ENCODE data around the gene RETREG1.

The RETREG1 gene

DNA sequence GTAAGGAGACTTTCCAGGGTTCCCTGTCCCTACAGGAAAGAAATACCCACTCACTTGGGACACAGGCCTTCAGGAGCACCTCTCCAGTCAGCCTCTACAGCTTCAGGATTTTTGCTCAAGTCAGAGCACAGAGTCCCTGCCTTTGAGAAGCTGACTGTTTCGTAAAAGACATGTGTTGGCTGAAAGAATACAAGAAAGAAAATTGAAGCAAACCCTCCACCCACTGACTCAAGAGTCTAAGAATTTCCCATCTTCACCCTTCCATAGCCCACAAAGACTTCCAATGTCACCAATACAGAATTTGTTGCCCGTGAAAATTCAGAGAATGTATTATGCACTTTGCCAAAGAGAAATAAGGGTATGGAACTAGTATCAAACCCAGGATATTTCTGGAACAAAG is 98.2 kb downstream of the RETREG1 start:
- Histone ChIP-seq H2BK120ac (ENCODE audit: low read depth, low read length) (no peak overlapping the region), H2AK5ac (ENCODE audit: low read length) (no peak overlapping the region), H3K9ac (ENCODE audit: low read length) (no peak overlapping the region), H3K56ac (ENCODE audit: low read length) (no peak overlapping the region), H3K4ac (ENCODE audit: low read depth, low read length) (no peak overlapping the region), H2BK15ac (replicated peaks; ENCODE audit: low read depth) (no peak overlapping the region), H3K36me3 (ENCODE audit: control insufficient read depth, insufficient read depth, low read length) (no peaks in the 10 kb centered on the region), H2BK5ac (ENCODE audit: low read length) (no peak overlapping the region), H3K4me3 (ENCODE audit: low read length) (no peak overlapping the region), H3K18ac (ENCODE audit: low read length) (no peak overlapping the region), H3K4me2 (ENCODE audit: low read length) (no peak overlapping the region), H4K5ac (ENCODE audit: low read length) (no peak overlapping the region), H3K4me1 (ENCODE audit: control insufficient read depth, low read depth, low read length) (no peaks in the 10 kb centered on the region), H3K27me3 (ENCODE audit: insufficient read depth, low read length, poor library complexity) (no peaks in the 10 kb centered on the region), H4K8ac (ENCODE audit: low read depth, low read length) (no peak overlapping the region), H3K79me2 (ENCODE audit: control insufficient read depth, insufficient read depth, low read length) (no peaks in the 10 kb centered on the region), H3K27ac (ENCODE audit: low read depth, low read length) (no peak overlapping the region), H3K23ac (ENCODE audit: low read length) (no peak overlapping the region), H3K79me1 (ENCODE audit: low read length) (no peaks in the 10 kb centered on the region)
- whole genome bisulfite sequencing (ENCODE audit: extremely low coverage, insufficient coverage, low lambda C conversion rate) = no CpG with 5 or more reads among the region's 2 CpGs
- DNase-seq = no peak

GRCh38 chr5:16515532-16515931 is 101.3 kb downstream of the RETREG1 start:
- Histone ChIP-seq H4K5ac (ENCODE audit: low read length) (no peak overlapping the region), H3K4me2 (ENCODE audit: low read length) (no peak overlapping the region), H3K56ac (ENCODE audit: low read length) (no peak overlapping the region), H3K9ac (ENCODE audit: low read length) (no peak overlapping the region), H2BK120ac (ENCODE audit: low read depth, low read length) (no peak overlapping the region), H3K4ac (ENCODE audit: low read depth, low read length) (no peak overlapping the region), H3K36me3 (ENCODE audit: control insufficient read depth, insufficient read depth, low read length) (no peaks in the 10 kb centered on the region), H3K4me1 (ENCODE audit: control insufficient read depth, low read depth, low read length) (no peaks in the 10 kb centered on the region), H2AK5ac (ENCODE audit: low read length) (no peak overlapping the region), H3K79me2 (ENCODE audit: control insufficient read depth, insufficient read depth, low read length) (no peaks in the 10 kb centered on the region), H3K23ac (ENCODE audit: low read length) (no peak overlapping the region), H3K27ac (ENCODE audit: low read depth, low read length) (no peak overlapping the region), H3K27me3 (ENCODE audit: insufficient read depth, low read length, poor library complexity) (no peaks in the 10 kb centered on the region), H4K8ac (ENCODE audit: low read depth, low read length) (no peak overlapping the region), H3K79me1 (ENCODE audit: low read length) (no peaks in the 10 kb centered on the region), H2BK15ac (replicated peaks; ENCODE audit: low read depth) (no peak overlapping the region), H3K18ac (ENCODE audit: low read length) (no peak overlapping the region), H2BK5ac (ENCODE audit: low read length) (no peak overlapping the region), H3K4me3 (ENCODE audit: low read length) (no peak overlapping the region)
- no CpG with 5 or more reads among the region's 4 CpGs for WGBS (ENCODE audit: extremely low coverage, insufficient coverage, low lambda C conversion rate)
- DNase-seq = no peak

DNA sequence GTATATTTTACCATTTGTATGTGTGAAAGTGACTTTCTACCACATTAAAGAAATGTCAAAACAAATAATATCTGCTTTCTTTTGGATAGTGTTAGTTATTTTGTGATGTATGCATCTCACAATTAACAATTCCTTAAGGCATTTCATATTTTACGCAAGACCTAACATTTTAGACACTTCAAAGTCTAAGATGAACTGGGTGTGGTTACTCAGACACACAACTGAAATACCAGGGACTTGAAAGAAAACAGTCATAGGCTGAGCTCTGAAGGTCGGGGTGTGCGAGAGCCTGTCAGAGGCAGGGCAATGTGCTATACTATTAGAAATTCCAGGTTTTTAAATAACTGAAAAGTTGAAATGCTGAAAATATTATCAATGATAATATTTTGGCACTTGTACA is 106.7 kb downstream of the RETREG1 start:
- no peaks in the 10 kb centered on the region for H3K4me1 ChIP-seq (ENCODE audit: control insufficient read depth, low read depth, low read length)
- no peak overlapping the region for H2BK15ac ChIP-seq (replicated peaks; ENCODE audit: low read depth)
- H2AK5ac ChIP-seq (ENCODE audit: low read length) = no peak overlapping the region
- no peak overlapping the region for H4K5ac ChIP-seq (ENCODE audit: low read length)
- no peak overlapping the region for H3K27ac ChIP-seq (ENCODE audit: low read depth, low read length)
- WGBS (ENCODE audit: extremely low coverage, insufficient coverage, low lambda C conversion rate) = no CpG with 5 or more reads among the region's 3 CpGs
- H2BK5ac ChIP-seq (ENCODE audit: low read length) = no peak overlapping the region
- H3K4me3 ChIP-seq (ENCODE audit: low read length) = no peak overlapping the region
- H3K23ac ChIP-seq (ENCODE audit: low read length) = no peak overlapping the region
- H3K9ac ChIP-seq (ENCODE audit: low read length) = no peak overlapping the region
- H3K36me3 ChIP-seq (ENCODE audit: control insufficient read depth, insufficient read depth, low read length) = no peaks in the 10 kb centered on the region
- H2BK120ac ChIP-seq (ENCODE audit: low read depth, low read length) = no peak overlapping the region
- DNase-seq = no peak
- no peak overlapping the region for H4K8ac ChIP-seq (ENCODE audit: low read depth, low read length)
- no peak overlapping the region for H3K56ac ChIP-seq (ENCODE audit: low read length)
- no peaks in the 10 kb centered on the region for H3K27me3 ChIP-seq (ENCODE audit: insufficient read depth, low read length, poor library complexity)
- no peak overlapping the region for H3K18ac ChIP-seq (ENCODE audit: low read length)
- H3K79me1 ChIP-seq (ENCODE audit: low read length) = no peaks in the 10 kb centered on the region
- H3K79me2 ChIP-seq (ENCODE audit: control insufficient read depth, insufficient read depth, low read length) = no peaks in the 10 kb centered on the region
- no peak overlapping the region for H3K4ac ChIP-seq (ENCODE audit: low read depth, low read length)
- no peak overlapping the region for H3K4me2 ChIP-seq (ENCODE audit: low read length)

- Histone ChIP-seq H3K4me3 (ENCODE audit: low read length) (no peak overlapping the region), H3K9ac (ENCODE audit: low read length) (no peak overlapping the region), H2AK5ac (ENCODE audit: low read length) (no peak overlapping the region), H3K79me1 (ENCODE audit: low read length) (no peaks in the 10 kb centered on the region), H4K5ac (ENCODE audit: low read length) (no peak overlapping the region), H3K4me2 (ENCODE audit: low read length) (no peak overlapping the region), H4K8ac (ENCODE audit: low read depth, low read length) (no peak overlapping the region), H3K79me2 (ENCODE audit: control insufficient read depth, insufficient read depth, low read length) (no peaks in the 10 kb centered on the region), H2BK120ac (ENCODE audit: low read depth, low read length) (no peak overlapping the region), H2BK5ac (ENCODE audit: low read length) (no peak overlapping the region), H3K4ac (ENCODE audit: low read depth, low read length) (no peak overlapping the region), H3K36me3 (ENCODE audit: control insufficient read depth, insufficient read depth, low read length) (no peaks in the 10 kb centered on the region), H2BK15ac (replicated peaks; ENCODE audit: low read depth) (no peak overlapping the region), H3K27ac (ENCODE audit: low read depth, low read length) (no peak overlapping the region), H3K18ac (ENCODE audit: low read length) (no peak overlapping the region), H3K23ac (ENCODE audit: low read length) (no peak overlapping the region), H3K27me3 (ENCODE audit: insufficient read depth, low read length, poor library complexity) (no peaks in the 10 kb centered on the region), H3K56ac (ENCODE audit: low read length) (no peak overlapping the region), H3K4me1 (ENCODE audit: control insufficient read depth, low read depth, low read length) (no peaks in the 10 kb centered on the region)
- peak; percentile 86 for DNase-seq
- WGBS (ENCODE audit: extremely low coverage, insufficient coverage, low lambda C conversion rate) = no CpG with 5 or more reads among the region's 15 CpGs
Measured at GRCh38 chr5:16508730-16509531, 107.9 kb downstream of the RETREG1 start.

DNA sequence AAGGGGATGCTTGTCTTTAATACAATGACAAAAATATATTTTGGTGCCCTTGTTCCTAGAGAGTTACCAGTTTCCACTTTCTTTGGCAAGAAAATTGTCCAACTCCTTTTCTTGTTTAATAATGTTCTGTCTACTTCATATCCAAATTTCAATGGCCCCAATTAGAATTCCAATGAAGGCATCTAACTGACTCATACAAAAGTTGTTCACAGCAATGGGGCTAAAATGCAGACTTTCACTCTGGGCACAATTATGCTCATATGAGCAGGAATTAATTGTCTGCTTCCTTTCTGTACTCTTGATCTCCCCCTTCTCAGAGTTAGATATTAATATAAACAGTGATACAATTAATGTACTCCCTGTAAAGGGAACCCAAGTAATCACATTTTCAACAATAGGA is 109.1 kb downstream of the RETREG1 start:
- Histone ChIP-seq H3K18ac (ENCODE audit: low read length) (no peak overlapping the region), H3K36me3 (ENCODE audit: control insufficient read depth, insufficient read depth, low read length) (no peaks in the 10 kb centered on the region), H3K56ac (ENCODE audit: low read length) (no peak overlapping the region), H3K27me3 (ENCODE audit: insufficient read depth, low read length, poor library complexity) (no peaks in the 10 kb centered on the region), H3K4me2 (ENCODE audit: low read length) (no peak overlapping the region), H2BK120ac (ENCODE audit: low read depth, low read length) (no peak overlapping the region), H3K79me1 (ENCODE audit: low read length) (no peaks in the 10 kb centered on the region), H4K8ac (ENCODE audit: low read depth, low read length) (no peak overlapping the region), H3K27ac (ENCODE audit: low read depth, low read length) (no peak overlapping the region), H2AK5ac (ENCODE audit: low read length) (no peak overlapping the region), H3K4me3 (ENCODE audit: low read length) (no peak overlapping the region), H3K4ac (ENCODE audit: low read depth, low read length) (no peak overlapping the region), H4K5ac (ENCODE audit: low read length) (no peak overlapping the region), H2BK5ac (ENCODE audit: low read length) (no peak overlapping the region), H3K4me1 (ENCODE audit: control insufficient read depth, low read depth, low read length) (no peaks in the 10 kb centered on the region), H2BK15ac (replicated peaks; ENCODE audit: low read depth) (no peak overlapping the region), H3K9ac (ENCODE audit: low read length) (no peak overlapping the region), H3K79me2 (ENCODE audit: control insufficient read depth, insufficient read depth, low read length) (no peaks in the 10 kb centered on the region), H3K23ac (ENCODE audit: low read length) (no peak overlapping the region)
- no peak for DNase-seq

GRCh38 chr5:16505904-16506303 is 110.9 kb downstream of the RETREG1 start:
- no peak overlapping the region for H3K18ac ChIP-seq (ENCODE audit: low read length)
- H3K4me1 ChIP-seq (ENCODE audit: control insufficient read depth, low read depth, low read length) = no peaks in the 10 kb centered on the region
- no peak overlapping the region for H2BK15ac ChIP-seq (replicated peaks; ENCODE audit: low read depth)
- H3K4me3 ChIP-seq (ENCODE audit: low read length) = no peak overlapping the region
- H2AK5ac ChIP-seq (ENCODE audit: low read length) = no peak overlapping the region
- H3K9ac ChIP-seq (ENCODE audit: low read length) = no peak overlapping the region
- no peaks in the 10 kb centered on the region for H3K79me1 ChIP-seq (ENCODE audit: low read length)
- no peak overlapping the region for H4K8ac ChIP-seq (ENCODE audit: low read depth, low read length)
- no peak for DNase-seq
- H3K36me3 ChIP-seq (ENCODE audit: control insufficient read depth, insufficient read depth, low read length) = no peaks in the 10 kb centered on the region
- no peak overlapping the region for H4K5ac ChIP-seq (ENCODE audit: low read length)
- H3K23ac ChIP-seq (ENCODE audit: low read length) = no peak overlapping the region
- no peak overlapping the region for H3K27ac ChIP-seq (ENCODE audit: low read depth, low read length)
- H3K4ac ChIP-seq (ENCODE audit: low read depth, low read length) = no peak overlapping the region
- no peak overlapping the region for H2BK5ac ChIP-seq (ENCODE audit: low read length)
- no CpG with 5 or more reads among the region's 6 CpGs for WGBS (ENCODE audit: extremely low coverage, insufficient coverage, low lambda C conversion rate)
- H3K4me2 ChIP-seq (ENCODE audit: low read length) = no peak overlapping the region
- H2BK120ac ChIP-seq (ENCODE audit: low read depth, low read length) = no peak overlapping the region
- no peak overlapping the region for H3K56ac ChIP-seq (ENCODE audit: low read length)
- H3K27me3 ChIP-seq (ENCODE audit: insufficient read depth, low read length, poor library complexity) = no peaks in the 10 kb centered on the region
- no peaks in the 10 kb centered on the region for H3K79me2 ChIP-seq (ENCODE audit: control insufficient read depth, insufficient read depth, low read length)

Measured in mesendoderm (in vitro differentiated cells).